MM.1S (cell line): ENCODE results near the gene SERPINE2.

ENCODE experiments used
- EZH2 ChIP-seq: fragments of 300-600 bp; sonication (generic); optimal IDR thresholded peaks from 2 replicates; pipeline ENCODE3; 2017; ENCODE audit warnings: low read depth, mild to moderate bottlenecking, antibody characterized with exemption, low read length, mixed read lengths
- EZH2phosphoT487 ChIP-seq: fragments of 300-600 bp; sonication (generic); IDR thresholded peaks from 2 replicates; pipeline ENCODE4 v1.6.1; 2018; ENCODE audit warnings: antibody characterized with exemption, low read length
- TF ChIP-seq, protein P1 (sequence below): fragments of 300-600 bp; sonication (generic); IDR thresholded peaks from 2 replicates; pipeline ENCODE4 v1.5.1; 2016; ENCODE audit warnings: antibody characterized with exemption, low read length, mixed read lengths

DNA sequence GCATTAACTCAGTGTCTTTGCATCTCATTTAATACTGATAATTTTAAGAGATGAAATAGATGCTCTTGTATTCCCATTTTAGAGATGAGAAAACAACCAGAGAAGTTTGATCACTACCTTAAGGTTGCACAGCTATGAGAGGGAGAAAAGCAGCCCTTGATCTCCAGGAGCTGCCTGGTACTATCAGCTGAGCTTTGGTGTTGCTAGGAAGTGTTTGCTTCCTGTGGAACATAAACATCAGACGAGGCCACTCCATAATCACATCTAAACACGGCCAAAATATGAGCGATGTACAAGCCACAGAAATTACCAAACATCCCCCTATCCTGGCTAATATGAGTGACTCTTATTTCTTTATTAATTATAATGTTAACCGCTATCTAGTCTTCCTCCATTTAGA lies 93.3 kb downstream of the SERPINE2 start:
- TF ChIP-seq, protein P1, sequence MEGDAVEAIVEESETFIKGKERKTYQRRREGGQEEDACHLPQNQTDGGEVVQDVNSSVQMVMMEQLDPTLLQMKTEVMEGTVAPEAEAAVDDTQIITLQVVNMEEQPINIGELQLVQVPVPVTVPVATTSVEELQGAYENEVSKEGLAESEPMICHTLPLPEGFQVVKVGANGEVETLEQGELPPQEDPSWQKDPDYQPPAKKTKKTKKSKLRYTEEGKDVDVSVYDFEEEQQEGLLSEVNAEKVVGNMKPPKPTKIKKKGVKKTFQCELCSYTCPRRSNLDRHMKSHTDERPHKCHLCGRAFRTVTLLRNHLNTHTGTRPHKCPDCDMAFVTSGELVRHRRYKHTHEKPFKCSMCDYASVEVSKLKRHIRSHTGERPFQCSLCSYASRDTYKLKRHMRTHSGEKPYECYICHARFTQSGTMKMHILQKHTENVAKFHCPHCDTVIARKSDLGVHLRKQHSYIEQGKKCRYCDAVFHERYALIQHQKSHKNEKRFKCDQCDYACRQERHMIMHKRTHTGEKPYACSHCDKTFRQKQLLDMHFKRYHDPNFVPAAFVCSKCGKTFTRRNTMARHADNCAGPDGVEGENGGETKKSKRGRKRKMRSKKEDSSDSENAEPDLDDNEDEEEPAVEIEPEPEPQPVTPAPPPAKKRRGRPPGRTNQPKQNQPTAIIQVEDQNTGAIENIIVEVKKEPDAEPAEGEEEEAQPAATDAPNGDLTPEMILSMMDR: no peak
- TF ChIP-seq EZH2 (no peak), EZH2phosphoT487 (no peak)
